GM21526 (cell line): ENCODE measurements around the gene KRTAP10-2.

Experiments
- ATAC-seq: cut with Tn5 transposase; IDR thresholded peaks from one replicate; pipeline ENCODE4 v1.9.1; 2021; ENCODE audit warnings: moderate library complexity; ENCODE audit not compliant: unreplicated experiment, low FRiP score

KRTAP10-2 gene

DNA sequence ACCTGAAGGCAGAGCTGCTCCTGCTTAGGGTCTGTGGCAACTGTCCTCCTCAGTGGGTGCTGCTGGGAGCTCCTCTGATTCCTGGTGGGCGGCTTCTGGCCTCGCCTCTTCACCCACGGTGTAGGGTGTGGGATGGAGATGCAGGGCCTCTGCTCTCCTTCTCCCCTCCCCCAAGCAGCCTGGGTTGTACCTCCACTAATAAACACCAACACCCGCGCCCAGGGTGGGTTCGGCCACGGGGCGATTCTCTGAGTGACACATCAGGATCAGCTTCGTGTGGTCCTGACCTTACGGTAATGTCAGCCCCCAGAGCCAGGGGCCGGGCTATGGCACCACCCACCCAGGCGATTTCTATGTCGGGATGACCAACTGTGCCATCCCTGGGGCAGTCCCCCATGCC lies 35.0 kb downstream of the KRTAP10-2 start:
- no peak for ATAC-seq

DNA sequence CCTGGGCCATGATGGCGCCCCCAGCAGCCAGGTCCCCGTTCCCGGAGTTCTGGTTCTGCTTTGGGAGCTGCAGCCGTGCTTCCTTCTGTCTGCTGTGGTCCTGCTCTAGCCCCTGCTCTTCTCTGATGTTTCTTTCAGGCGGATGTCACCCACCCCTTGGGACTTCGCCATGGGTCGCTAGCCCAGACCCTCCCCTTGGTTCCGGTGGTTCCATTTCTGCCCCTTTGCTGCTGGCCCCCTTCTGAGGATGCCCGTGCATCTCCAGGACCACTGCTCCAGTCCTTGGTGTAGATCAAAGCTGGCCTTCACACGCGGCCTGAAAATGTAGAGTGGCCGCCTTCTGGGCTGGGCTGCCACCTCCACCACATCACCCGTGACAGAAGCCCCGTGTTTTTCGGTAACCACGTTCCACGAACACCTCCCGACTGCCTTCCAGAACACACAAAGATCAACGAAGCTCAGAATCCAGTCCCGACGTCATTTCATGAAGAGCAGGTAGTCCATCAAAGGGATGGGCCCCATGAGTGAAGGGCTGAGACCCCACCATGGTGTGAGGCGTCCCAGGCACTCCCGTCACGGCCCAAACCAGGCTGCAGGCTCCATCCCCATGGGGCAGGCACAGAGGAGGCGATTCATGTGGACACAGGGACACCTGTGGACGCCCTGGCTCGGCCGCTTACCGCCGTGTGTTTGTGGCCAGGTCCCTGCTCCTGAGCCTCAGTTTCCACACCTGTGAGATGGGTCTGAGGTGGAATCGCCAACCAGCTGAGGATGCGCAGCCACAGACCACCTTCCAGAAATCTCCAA lies 35.7 kb downstream of the KRTAP10-2 start:
- no peak for ATAC-seq

- ATAC-seq = no peak
These were observed 36.5 kb downstream of the KRTAP10-2 start for GRCh38 chr21:44514746-44515358.

DNA sequence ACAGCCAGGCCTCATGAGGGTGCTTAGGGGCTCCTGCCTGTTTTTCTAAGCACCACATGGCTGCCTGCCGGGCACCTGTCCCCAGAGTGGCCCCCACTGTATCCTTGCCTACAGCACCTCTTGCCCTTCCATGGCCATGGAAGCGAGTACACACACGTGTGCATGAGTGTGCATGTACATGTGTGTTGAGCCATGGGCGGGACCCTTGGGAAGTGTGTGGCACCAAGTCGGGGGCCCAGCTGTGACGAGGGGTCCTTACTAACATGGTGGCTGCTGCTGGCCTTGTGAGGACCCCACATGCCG lies 37.1 kb downstream of the KRTAP10-2 start:
- ATAC-seq = no peak

DNA sequence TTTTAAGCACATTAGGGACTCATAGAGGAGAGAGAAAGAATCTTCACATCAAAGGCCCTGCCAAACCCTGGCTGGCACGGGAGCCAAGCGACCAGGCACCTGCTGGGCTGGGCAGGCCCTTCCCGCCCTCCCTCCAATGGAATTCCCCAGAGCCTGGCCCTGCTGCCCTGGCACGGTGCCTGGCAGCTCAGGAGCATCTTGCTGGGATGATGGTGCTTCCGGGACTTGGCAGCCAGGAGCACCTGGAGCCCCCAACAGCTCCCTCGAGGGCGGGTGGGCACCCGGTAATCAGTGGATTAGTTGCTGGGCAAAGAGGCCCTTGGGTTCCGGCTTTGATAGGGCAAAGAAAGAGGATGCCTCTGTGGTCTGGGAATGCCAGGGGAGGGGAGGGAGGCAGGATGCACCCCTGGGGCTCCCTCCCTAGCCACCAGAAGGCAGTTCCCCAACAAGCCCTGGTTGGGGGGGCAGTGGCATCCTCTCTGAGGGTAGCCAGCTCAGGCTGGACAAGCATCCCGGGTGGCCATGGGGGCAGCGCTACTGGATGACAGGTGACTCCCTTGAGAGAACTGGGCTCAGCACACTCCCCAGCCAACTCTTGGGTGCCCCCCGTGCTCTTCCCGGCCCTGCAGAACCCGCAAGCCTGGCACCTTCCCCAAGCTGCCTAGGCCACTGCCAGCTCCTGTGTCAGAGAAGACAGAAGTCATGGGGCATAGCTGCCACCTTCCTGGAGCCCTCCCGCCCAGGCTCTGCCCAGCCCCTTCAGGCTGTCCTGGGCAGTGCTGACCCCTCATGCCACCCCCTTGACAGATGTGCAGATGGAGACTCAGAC lies 37.7 kb downstream of the KRTAP10-2 start:
- no peak for ATAC-seq

DNA sequence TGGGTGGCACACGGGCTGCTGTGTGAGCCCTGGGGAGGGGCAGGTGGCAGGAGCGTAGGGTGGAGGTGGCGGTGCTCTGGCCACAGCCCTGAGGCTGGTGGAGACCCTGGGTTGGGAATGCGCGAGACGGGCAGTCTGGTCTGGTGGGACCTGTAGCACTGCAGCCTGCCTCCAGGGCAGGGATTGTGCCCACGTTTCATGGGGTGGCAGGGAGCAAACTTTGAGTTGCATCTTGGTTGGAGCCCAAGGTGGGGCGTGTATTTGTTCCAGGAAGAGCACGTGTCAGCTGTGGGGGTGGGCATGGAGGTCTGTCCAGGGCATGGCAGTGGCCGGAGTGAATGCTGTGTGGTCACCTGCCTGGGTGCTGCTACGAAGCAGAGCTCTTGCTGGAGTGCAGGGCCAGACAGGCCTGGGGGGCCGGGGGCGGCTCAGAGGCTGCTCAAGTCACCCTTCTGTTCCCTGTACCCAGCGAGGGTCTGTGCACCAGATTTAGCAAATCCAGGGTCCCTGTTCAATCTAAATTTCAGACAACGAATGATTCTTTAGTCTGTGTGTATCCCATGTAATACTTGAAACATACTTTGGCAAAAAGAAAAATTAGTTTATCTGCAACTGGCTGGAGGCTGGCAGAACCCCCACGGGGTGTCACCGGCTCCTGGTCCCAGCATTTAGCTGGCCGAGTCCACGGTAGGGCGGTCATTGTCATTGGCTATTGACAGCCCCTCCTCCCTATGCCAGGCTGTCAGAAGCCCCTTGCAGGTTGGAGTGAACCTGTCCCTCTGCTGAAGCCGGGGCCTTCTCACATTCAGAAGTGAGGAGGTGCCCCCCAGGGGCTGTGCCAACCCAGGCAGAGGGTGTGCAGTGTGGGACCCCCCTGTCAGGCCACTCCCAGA lies 38.6 kb downstream of the KRTAP10-2 start:
- ATAC-seq = no peak

- ATAC-seq = no peak
These were observed 39.4 kb downstream of the KRTAP10-2 start for GRCh38 chr21:44511938-44512275.

- ATAC-seq = no peak
These were observed 39.9 kb downstream of the KRTAP10-2 start for GRCh38 chr21:44511219-44511937.

DNA sequence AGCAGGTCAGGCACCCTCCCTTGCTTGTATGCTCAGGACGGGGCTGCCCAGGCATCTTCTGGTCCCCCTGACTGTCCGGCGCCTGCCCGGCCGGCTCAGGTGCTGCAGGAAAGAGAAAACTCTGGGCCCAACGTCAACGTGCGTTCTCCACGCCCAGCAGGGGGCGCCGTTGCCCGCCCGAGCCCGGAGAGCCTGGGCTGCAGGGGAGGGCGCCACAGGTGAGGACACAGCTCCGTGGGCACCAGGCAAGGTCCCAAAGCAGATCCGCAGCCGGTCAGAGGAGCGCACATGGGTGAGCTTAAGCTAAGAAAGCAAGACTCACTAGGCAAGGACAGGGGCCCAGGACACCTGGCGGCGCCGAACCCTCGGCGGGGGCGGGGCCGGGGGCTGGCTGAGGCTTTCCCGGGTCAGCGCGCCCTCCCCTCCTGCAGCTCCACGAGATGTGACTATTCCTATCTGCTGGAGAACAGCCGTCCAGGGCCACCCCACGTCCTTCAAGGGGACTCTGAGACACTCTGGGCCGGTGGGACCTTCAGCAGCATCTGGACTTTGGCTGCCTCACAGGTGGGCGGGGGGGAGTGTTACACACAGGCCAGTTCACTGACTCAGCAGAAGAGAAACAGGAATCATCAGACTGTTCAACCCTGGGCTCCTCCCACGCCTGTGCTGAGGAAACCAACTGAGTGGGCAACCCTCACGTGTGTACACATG lies 40.6 kb downstream of the KRTAP10-2 start:
- no peak for ATAC-seq

- no peak for ATAC-seq
These were observed 41.2 kb downstream of the KRTAP10-2 start for GRCh38 chr21:44510109-44510507.

- no peak for ATAC-seq
These were observed 41.8 kb downstream of the KRTAP10-2 start for GRCh38 chr21:44509539-44509938.

DNA sequence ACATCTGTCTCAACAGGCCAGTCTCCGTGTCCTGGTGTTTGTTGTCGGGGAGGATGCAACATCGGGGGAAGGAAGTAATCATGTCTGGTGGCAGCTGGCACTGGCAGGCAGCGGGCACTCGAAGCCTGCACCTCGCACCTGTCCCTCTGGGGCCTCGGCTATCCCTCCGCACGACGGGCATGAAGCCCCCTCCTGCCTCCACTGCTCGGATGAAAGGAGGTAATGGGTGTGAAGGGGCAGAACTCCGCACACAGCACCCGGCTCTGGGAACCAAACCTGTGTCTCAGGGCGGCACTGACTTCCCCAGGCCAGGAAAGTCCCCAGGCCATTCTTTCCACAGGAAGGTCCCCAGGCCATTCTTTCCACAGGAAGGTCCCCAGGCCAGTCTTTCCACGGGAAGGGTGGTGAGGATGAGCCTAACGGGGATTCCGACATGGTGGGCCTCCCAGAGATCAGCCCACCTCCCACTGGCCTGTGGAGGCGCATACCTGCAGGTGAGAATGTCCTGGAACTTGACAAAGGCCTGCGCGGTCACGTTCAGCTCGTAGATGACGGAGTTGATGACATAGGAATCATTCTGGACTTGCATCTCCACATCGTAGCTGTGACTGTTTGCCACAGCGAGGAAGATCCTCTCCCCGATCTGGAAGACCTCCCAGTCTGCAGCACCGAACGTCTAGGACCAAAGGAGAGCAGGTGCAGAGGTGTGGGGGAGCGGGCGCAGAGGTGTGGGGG lies 42.4 kb downstream of the KRTAP10-2 start:
- no peak for ATAC-seq

DNA sequence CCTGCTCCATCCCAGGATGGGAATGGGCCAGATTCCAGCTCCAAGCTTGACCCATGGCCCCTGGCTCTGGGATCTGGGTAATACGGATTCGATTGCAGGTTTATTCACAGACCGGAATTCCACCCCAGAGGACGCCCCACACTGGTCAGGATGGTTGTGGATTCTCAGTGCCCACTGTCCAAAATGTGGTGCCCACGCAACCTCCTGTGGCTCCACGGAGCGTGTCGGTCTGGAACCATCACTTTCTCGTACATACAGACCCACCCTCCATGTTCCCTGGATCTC lies 42.9 kb downstream of the KRTAP10-2 start:
- ATAC-seq = no peak

DNA sequence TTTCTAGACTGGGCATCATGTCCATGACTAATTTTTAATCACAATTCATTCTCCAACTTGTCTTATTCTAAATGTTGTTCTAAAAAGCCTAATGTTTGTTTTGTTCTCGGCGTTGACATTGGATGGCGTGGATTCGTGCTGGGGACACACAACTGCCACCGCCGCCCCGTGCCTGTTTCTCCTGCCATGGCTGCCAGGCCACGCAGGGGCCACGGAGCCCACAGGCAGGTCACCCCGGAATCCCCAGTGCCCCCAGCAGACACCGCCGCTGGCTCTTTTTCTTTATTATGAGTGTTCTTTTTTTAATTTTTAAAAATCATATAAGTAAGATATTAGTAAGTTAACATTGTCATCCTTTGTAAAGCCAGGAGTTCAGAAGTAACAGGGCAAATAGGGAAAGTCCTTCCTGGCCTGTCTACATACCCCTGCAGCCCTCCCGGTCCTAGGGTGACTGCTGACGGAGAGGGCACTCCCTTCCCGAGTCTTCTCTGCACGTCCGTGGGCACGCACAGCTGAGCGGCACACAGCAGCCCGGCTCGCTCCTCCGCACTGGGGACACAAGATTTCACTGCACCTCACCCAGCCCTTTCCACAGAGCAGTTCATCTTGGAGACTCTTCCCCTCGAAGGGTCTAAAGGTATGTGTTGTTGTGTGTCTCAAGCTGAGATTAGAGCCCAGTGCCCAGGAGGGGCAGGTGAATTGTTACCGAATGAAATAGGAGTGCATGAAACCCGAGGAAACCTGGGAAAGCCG lies 43.5 kb downstream of the KRTAP10-2 start:
- no peak for ATAC-seq

DNA sequence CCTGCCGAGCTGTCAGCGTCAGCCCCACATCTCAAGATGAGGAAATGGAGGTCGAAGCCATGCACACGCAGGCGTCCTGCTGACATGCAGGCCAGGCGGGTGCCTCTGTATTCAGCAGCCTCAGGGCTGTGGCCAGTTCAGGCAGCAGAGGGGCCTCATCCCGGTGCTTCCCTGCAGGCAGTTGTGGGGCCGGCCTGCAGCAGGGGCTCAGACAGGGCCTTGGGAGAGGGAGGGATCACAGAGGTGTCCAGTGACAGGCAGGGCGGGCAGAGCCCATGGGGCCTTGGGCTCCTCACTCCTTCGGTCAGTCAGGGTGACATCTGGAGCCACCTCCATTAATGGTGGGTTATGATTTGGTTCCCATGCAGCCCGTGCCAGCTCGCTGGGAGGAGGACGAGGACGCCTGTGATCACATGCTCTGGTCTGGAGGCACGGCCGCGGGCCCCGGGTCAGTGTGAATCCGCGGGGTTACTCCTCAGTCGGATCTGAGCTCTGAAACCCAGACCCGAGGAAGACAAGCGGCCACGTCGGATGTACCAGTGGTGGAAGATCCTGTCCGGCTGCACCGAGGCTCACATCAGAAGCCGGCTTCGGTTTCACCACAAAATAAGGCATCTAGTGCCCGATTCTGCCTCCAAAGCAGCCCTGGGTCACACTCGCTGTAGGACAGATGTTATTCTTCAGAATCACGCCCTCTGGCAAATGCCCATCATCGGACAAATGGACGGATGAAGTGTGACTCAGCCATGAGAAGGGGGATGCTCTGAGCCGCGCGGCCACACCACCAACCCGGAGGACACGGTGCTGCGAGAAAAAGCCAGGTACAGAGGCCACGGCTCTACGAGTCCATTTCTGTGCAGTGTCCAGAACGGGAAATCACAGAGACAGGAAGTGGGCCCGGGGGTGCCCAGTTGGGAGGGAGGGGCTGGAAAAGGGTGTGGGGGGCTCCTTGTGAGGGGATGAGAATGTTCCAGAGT lies 44.7 kb downstream of the KRTAP10-2 start:
- ATAC-seq = no peak

GRCh38 chr21:44505673-44506278 lies 45.5 kb downstream of the KRTAP10-2 start:
- ATAC-seq = no peak

- no peak for ATAC-seq
These were observed 47.4 kb downstream of the KRTAP10-2 start for GRCh38 chr21:44503901-44504399.
